Measurements from ENCODE around the gene DBH.
"Not testable (repeated sequence)": the region's sequence is repeated elsewhere in the genome, so short reads cannot be mapped to it uniquely, and the experiment has no call there.

The DBH gene

DNA sequence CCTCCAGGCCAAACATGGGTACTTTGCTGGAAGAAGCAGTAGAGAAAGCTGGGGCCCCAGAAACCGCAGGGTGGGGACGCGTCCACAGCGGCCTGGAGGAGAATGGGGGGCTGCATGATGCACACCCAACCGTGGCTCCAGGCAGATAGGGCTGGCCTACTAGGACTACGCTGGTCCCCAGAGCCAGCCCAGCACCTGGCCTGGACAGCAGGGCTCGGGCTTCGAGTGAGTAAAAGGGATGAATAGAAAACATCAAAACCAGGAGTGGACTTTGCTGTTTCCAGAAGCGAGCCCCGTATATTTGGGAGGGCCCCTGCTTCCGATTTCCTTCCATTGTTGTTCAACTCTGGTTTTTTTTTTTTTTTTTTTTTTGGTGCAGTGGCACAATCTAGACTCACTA is 30.7 kb downstream of the DBH start:
- no peak for DNase-seq (ENCODE audit: low spot score)

DNA sequence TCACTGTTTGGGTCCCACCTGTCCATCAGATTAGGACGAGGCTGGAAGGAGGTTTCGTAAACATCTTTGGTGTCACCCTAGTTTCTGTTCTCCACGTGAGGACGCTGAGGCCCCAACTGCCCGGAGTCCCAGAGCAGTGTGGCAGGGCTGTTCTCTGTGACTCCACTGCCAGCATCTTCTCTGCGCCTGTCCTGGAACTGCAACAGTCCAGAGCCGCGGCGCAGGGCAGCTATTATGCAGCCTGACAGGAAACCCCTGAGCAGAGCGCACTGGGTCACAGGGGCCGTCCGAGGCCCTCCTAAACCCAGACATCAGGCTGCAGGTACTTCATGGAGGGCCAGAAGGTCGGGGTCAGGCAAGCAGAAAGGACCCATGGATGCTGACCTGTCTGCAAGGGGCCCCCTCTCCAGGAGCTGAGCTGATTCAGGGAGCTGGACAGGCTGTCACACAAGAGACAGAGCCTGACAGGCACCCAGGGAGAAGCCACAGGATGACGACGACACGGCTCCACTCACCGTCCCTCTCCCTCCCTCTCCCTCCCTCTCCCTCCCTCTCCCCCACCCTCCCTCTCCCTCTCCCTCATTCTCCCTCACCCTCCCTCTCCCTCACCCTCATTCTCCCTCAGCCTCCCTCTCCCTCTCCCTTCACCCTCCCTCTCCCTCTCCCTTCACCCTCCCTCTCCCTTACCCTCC is 31.7 kb downstream of the DBH start:
- DNase-seq (ENCODE audit: low spot score) = no peak

DNA sequence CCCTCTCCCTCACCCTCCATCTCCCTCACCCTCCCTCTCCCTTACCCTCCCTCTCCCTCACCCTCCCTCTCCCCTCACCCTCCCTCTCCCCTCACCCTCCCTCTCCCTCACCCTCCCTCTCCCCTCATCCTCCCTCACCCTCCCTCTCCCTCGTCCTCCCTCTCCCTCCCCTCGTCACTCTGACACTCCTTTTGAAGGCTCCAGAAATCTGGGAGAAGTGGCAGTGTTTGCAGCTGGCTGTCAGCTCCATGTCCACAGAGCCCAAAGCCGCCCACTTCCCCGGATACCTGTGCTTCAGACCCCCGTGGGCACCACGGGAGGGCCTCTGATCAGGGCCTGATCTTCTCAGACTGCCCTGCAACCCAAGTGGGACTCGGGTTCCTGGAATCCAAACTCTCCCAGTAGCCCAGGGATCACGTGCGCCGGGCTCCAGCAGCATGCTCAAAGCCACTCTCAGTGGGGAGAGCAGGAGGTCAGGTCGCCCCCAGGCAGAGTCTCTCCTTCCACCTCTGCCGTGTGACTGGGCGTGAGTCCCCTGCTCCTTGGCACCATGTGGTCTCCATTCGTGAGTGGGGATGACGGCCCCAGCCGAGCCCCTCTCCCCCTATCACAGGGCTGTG is 33.1 kb downstream of the DBH start:
- DNase-seq (ENCODE audit: low spot score) = no peak

GRCh38 chr9:133670466-133670865 is 34.3 kb downstream of the DBH start:
- no peak for DNase-seq (ENCODE audit: low spot score)

DNA sequence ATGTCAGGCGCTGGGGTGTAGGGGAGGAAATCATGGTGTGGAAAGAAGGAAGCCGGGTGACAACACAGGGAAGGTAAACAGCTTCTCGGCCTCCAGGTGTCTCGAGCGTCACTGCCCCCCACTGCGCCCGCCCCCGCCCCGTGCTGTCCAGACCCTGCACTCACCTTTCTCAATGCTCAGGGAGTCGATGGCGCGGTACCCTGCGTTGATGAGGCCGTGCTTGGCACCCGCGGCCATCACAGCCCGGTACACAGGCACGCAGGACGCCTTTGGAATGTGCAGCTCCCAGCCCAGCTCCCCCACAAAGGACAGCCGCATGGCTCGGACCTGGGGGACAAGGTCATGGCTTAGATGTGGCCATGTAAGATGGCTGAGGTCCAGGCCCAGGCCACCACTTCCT is 35.2 kb downstream of the DBH start:
- DNase-seq (ENCODE audit: low spot score) = no peak

DNA sequence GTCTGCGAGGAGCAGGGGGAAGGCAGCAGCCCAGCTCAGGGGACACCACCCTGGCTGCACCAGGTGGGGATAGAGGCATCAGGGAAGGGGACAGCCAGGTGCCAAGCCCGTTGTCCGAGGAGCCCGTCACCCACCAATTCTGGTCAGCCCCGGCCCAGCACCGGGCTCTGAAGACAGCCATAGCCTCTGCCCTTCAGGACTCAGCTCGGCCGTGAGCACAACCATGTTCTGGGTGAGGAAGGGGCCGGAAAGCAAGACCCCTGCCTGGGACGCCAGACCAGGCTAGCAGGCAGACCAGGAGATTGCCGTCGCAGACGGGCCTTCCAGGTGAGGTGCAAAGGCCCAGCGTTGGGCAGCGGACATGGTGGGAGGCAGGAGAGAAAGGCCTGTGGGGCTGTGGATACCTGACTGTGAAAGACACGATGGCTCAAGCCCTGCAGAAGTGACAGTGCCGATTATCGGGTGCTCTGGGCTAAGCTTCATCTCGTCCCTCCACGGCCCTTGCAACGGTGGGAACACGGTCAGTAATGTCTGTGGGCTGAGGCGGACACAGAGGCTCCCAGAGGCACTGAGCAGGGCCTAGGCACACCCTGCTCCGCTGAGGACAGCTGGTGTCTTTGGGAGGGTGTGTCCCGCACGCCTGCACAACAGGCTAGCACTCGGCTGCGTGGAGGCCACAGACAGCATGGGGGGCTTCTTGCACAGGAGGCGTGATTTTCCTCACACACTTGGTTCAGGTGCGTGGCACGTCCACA is 36.5 kb downstream of the DBH start:
- DNase-seq (ENCODE audit: low spot score) = no peak

GRCh38 chr9:133673258-133673655 is 37.1 kb downstream of the DBH start:
- DNase-seq (ENCODE audit: low spot score) = no peak

- no peak for DNase-seq (ENCODE audit: low spot score)
Observed at GRCh38 chr9:133674091-133674490, 37.9 kb downstream of the DBH start.

DNA sequence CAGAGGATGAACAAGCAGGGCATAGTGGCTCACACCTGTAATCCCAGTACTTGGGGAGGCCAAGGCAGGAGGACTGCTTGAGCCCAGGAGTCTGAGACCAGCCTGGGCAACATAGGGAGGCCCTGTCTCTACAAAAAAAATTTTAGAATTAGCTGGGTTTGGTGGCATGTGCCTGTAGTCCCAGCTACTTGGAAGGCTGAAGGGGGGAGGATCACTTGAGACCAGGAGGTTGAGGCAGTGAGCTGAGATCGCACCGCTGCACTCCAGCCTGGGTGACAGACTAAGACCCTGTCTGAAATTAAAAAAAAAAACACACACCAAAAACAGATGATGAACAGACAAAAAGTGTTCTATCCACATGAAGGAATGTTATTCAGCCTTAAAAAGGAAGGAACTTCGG is 39.6 kb downstream of the DBH start:
- not testable (repeated sequence) for DNase-seq (ENCODE audit: low spot score)

- DNase-seq (ENCODE audit: low spot score) = no peak
Observed at GRCh38 chr9:133676450-133676849, 40.3 kb downstream of the DBH start.

- no peak for DNase-seq (ENCODE audit: low spot score)
Observed at GRCh38 chr9:133677126-133678010, 41.2 kb downstream of the DBH start.

DNA sequence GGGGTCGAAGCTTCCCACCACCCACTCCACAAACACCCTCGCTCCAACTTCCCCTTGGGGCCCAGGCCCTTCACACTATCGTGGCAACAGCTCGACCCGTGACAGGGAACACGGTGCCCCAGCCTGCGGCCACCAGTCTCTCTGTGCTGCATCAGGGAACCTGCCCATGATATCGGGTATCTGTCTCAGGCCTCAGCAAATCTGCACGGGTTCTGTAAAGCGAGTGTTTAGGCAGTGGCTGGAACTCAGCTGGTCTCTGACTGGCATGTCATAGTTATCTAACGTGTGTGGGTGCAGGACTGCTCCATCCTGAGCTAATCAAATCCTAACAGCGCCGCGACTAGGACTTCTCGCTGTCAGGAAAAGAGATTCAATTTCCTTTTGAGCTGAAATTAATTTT is 42.9 kb downstream of the DBH start:
- no peak for DNase-seq (ENCODE audit: low spot score)

DNA sequence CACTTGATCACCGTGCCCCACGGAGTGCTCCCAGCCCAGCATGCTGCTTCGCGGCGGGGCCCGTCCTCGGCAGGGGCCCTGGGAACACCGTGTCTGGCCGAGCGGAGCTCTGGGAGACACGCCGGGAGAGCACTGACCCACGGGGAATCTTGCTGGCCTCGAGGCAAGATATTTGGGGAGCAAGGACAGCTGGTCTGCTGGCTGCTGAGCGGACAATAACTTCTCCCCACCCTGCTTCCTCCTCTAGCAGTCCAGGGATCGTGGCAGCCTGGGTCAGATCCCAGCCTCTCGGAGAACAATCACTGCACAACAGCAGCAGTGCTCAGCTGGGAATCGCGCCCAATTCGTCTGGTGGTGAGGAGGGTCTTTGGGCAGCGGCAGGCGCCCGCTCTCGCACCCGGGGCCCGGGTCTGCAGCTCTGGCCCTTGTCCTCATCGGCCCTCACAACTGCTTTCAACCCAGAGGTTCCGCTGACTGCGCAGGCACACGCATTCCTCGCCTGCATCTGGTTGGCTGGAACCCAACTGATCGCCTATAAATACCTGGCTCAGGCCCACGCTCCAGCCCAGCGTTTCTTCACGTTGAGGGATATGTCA is 43.4 kb downstream of the DBH start:
- DNase-seq (ENCODE audit: low spot score) = no peak

DNA sequence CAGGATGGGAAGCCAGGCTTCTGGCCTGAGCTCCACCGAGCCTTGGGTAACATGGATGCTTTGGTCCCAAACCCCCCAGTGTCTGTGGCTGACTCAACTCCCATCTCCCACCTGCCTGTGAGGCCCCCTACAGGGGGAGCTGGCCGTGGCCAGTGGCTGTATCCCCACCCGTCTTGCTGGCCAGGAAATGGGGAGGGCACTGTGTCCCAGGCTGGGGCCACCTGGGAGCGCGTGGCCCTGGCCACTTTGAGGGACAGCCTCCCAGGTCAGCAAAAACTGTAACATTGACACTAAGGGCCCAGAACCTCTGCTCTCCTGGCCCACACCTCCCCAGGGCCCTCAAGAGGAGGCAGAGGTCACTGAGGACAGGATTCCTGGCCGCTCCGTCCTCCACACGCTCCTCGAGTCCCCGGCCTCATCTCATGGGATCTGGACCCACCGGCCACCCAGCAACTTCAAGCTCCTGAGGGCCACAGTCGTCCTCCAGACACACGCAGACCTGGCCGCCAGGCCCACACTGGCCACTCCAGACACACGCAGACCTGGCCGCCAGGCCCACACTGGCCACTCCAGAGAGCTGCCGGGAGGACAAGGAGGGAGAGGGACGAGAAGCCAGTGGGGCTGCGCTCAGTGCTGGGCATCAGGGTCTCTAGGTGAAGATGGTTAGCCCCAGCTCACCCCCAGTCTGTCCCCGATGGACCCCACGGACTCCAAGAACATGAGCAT is 44.2 kb downstream of the DBH start:
- no peak for DNase-seq (ENCODE audit: low spot score)

DNA sequence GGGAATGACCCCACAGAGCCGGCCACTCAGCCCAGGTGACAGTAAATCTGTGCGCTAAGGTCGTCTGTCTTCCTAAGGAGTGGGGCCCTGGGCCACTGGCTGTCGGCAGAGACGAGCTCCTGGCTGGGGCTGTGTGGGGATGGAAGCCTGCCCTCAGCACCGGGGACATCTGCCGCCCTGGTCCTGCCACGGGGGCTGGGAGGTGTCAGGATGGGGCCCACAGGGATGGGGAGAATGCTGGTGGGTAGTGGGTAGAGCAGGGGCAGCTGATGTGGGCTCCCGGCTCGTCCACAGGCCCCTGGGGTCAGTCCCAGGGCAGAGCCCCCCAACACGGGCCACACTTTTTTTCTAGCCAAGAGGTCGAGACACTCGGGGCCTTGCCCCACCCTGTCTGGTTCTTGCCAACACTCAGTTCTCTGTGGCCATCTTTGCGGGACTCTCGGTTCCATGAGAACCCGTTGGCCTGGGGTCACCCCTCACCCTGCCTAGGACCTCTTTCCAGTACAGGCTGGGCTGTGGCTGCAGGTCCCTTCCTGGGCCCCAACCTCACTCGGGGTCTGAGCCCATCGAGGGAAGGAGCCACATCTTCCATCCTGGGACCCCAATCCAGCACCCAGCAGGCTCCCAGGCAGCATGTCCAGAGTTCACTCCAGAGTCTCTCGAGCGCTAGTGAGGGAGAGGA is 45.0 kb downstream of the DBH start:
- no peak for DNase-seq (ENCODE audit: low spot score)

DNA sequence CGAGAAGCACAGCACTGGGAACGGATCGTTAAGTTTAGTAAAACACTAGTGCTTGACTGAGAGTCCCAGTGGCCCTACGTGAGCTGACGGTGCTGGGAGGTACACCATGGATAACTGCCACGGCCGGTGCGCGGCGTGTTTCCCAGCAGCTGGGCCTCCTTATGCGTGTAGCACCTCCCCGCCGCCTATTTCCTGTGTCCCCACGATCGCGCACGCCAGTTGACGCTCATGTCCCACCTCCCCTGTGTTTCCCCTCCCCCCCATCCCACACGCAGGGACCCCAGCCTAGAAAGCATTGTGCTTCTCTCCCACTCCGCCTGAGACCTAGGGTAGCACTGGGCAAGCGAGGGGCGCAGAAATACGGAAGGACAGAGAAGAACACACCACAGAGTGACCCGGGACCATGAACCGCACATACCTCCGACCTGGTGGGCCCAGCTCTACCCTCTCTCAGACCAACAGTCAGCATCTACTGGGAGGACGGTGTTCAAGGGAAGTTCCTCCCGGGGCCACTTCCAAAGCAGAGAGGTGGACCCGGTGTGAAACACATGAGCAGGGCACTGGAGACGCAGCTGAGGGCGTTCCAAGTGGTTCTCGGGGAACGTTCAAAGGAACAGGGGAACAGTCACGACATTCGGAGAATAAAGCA is 45.6 kb downstream of the DBH start:
- no peak for DNase-seq (ENCODE audit: low spot score)

DNA sequence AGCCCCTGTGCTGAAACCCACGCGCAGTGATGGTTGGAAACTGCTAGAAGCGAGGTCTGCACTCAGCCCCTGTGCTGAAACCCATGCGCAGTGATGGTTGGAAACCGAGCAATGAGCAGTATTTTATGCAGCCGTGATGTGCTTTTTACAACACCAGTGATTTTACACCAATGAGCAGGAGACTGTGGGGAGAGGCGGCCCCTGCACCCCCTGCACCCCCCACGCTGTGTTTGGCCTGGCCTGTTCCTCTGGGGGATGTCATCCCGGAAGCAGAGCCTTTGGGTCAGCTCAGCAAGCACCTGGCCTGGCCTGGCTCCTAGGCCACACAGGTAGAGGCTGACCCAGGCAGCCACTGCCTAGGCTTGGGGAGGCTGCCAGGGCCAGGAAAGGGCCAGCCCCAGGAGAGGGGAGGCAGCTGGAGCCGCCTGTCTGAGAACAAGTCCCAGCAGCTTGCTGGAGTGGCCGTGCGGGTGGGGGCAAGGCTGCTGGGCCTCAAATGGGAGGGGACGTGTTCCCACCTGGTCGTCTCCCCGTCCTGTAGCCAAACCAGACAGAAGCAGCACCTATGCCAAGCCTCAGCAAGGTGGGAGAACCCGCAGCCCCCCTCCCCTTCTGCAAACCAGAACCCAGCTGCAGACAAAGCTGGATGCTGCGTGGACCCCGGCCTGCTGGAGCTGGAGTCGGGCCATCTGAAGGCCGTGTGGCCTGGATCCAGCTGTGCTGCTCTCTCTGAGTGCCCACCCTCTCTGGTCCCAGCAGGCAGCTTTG is 46.8 kb downstream of the DBH start:
- no peak for DNase-seq (ENCODE audit: low spot score)

DNA sequence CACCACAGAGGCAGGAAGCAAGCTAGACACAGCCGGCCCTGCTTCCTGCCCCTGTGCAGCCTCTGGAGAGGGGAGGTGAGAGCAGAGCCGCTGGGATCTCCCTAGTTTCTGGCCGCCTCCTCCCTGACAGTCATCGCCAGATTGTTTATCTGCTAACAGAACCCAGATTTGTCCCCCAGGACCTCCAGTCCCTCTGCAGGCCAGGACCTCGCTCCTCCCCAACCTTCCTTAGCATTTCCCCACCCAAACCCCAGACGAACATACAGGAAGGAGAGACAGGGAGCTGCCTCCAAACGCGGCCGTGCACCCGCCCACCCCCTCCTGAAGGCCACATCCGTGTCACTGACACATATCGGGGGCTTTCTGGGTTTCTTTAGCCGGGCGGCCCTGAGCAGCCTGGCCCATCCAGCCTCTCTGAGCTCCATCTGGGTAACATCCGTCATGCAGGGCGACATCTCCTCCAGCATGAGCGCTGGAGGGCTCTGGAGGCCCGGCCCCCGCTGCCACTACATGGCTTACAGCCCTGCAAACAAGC is 47.5 kb downstream of the DBH start:
- no peak for DNase-seq (ENCODE audit: low spot score)

All from LoVo (cell line).